ENCODE results near the gene NAGK. TPM values are rescaled to one million over a fixed set of nuclear protein-coding genes. Genes with fewer than 3 reads are reported as not detected.
A peak's percentile ranks its signal among the peaks of the same experiment; 100 is the strongest.
"Not testable (repeated sequence)": the region's sequence is repeated elsewhere in the genome, so short reads cannot be mapped to it uniquely, and the experiment has no call there.

The NAGK gene
- total RNA-seq, 2 donors from 2014 or later, result 56.4 to 58.5 TPM

GRCh38 chr2:71043531-71044407, 24.7 kb upstream of the NAGK start:
- no peak for DNase-seq (ENCODE audit: low spot score)
- Histone ChIP-seq H3K9me3 (no peaks in the 10 kb centered on the region), H3K4me3 (no peak overlapping the region), H3K27ac (no peak overlapping the region), H3K36me3 (no peaks in the 10 kb centered on the region), H3K4me1 (replicated peaks) (no peaks in the 10 kb centered on the region), H3K27me3 (replicated peaks; ENCODE audit: insufficient read depth) (no peaks in the 10 kb centered on the region)
- no peak for TF ChIP-seq POLR2AphosphoS5 (IDR thresholded peaks at IDR 0.05)
- no peak for TF ChIP-seq POLR2A (IDR thresholded peaks at IDR 0.05)
- intact Hi-C loops (cut with DNase I), result no loop called here
- WGBS, result 79% methylated on average over 32 of the region's 36 CpGs

DNA sequence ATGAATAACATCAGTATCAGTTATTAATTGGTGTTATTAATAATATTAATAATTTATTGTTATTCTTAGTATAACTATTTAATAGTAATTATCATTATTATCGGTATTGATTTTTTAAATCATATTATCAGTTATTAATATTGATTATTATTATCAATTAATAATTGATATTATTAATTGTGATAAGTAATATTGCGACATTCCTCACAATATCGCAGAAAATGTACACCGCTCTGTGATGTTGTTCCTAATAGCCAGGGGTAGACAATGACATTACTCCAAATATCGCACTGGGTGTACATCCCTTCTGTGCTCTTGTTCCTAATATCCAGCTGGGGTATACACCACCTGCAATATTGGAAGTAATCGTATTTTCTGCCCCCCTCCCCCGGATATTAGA, 23.3 kb upstream of the NAGK start:
- no peaks in the 10 kb centered on the region for H3K9me3 ChIP-seq
- H3K36me3 ChIP-seq, result no peaks in the 10 kb centered on the region
- 91% methylated on average over 7 of the region's 7 CpGs for WGBS
- no peaks in the 10 kb centered on the region for H3K4me1 ChIP-seq (replicated peaks)
- no peak for DNase-seq (ENCODE audit: low spot score)
- no peak overlapping the region for H3K27ac ChIP-seq
- no peak overlapping the region for H3K4me3 ChIP-seq
- TF ChIP-seq POLR2A (IDR thresholded peaks at IDR 0.05) (no peak), POLR2AphosphoS5 (IDR thresholded peaks at IDR 0.05) (no peak)
- TF ChIP-seq, protein P1, sequence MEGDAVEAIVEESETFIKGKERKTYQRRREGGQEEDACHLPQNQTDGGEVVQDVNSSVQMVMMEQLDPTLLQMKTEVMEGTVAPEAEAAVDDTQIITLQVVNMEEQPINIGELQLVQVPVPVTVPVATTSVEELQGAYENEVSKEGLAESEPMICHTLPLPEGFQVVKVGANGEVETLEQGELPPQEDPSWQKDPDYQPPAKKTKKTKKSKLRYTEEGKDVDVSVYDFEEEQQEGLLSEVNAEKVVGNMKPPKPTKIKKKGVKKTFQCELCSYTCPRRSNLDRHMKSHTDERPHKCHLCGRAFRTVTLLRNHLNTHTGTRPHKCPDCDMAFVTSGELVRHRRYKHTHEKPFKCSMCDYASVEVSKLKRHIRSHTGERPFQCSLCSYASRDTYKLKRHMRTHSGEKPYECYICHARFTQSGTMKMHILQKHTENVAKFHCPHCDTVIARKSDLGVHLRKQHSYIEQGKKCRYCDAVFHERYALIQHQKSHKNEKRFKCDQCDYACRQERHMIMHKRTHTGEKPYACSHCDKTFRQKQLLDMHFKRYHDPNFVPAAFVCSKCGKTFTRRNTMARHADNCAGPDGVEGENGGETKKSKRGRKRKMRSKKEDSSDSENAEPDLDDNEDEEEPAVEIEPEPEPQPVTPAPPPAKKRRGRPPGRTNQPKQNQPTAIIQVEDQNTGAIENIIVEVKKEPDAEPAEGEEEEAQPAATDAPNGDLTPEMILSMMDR (IDR thresholded peaks at IDR 0.05), result no peak
- intact Hi-C loops (cut with DNase I), result no loop called here
- no peaks in the 10 kb centered on the region for H3K27me3 ChIP-seq (replicated peaks; ENCODE audit: insufficient read depth)

- H3K27me3 ChIP-seq (replicated peaks; ENCODE audit: insufficient read depth), result no peaks in the 10 kb centered on the region
- H3K27ac ChIP-seq, result no peak overlapping the region
- 84% methylated on average over 23 of the region's 23 CpGs for WGBS
- no peaks in the 10 kb centered on the region for H3K36me3 ChIP-seq
- intact Hi-C loops (cut with DNase I), result no loop called here
- H3K4me1 ChIP-seq (replicated peaks), result no peaks in the 10 kb centered on the region
- no peak overlapping the region for H3K4me3 ChIP-seq
- H3K9me3 ChIP-seq, result no peaks in the 10 kb centered on the region
- DNase-seq (ENCODE audit: low spot score), result no peak
- TF ChIP-seq POLR2A (IDR thresholded peaks at IDR 0.05) (no peak), POLR2AphosphoS5 (IDR thresholded peaks at IDR 0.05) (no peak)
- TF ChIP-seq, protein P1 (IDR thresholded peaks at IDR 0.05), result no peak
Measured at GRCh38 chr2:71045865-71046548, 22.4 kb upstream of the NAGK start.

- Histone ChIP-seq H3K4me1 (replicated peaks) (no peaks in the 10 kb centered on the region), H3K4me3 (no peak overlapping the region), H3K9me3 (no peaks in the 10 kb centered on the region), H3K36me3 (no peaks in the 10 kb centered on the region), H3K27ac (no peak overlapping the region), H3K27me3 (replicated peaks; ENCODE audit: insufficient read depth) (no peaks in the 10 kb centered on the region)
- intact Hi-C loops (cut with DNase I), result no loop called here
- DNase-seq (ENCODE audit: low spot score), result no peak
- WGBS, result 66% methylated on average over 7 of the region's 7 CpGs
- TF ChIP-seq POLR2A (IDR thresholded peaks at IDR 0.05) (no peak), POLR2AphosphoS5 (IDR thresholded peaks at IDR 0.05) (no peak)
- TF ChIP-seq, protein P1 (IDR thresholded peaks at IDR 0.05), result no peak
Measured at GRCh38 chr2:71048096-71048495, 20.4 kb upstream of the NAGK start.

DNA sequence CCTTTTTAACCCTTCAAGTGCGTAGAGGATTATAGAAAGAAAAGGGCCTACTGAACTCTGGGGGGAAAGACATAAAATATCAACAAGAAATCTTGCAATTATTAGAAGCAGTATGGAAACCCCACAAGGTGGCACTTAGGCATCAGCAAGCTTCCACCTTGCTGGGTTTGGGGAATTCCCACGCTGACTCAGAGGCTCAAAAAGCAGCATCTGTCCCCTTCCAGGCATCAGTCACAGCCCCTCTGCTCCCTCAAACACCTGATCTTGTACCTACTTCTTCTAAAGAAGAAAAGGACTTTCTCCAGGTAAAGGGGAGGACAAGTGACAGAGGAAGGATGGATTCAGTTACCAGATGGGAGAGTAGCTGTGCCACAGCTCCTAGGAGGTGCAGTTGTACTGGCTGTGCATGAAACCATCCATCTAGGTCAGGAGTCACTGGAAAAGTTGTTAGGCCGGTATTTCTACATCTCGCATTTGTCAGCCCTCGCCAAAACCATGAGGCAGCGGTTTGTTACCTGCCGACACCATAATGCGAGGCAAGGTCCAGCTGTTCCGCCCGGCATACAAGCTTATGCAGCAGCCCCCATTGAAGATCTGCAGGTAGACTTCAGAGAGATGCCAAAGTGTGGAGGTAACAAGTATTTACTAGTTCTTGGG, 18.6 kb upstream of the NAGK start:
- DNase-seq (ENCODE audit: low spot score), result peak; percentile 49
- peak; percentile 25 for TF ChIP-seq POLR2AphosphoS5 (IDR thresholded peaks at IDR 0.05)
- TF ChIP-seq, protein P1 (IDR thresholded peaks at IDR 0.05), result peak in 1 of 4 experiments; percentile 39
- 60% methylated on average over 10 of the region's 10 CpGs for WGBS

DNA sequence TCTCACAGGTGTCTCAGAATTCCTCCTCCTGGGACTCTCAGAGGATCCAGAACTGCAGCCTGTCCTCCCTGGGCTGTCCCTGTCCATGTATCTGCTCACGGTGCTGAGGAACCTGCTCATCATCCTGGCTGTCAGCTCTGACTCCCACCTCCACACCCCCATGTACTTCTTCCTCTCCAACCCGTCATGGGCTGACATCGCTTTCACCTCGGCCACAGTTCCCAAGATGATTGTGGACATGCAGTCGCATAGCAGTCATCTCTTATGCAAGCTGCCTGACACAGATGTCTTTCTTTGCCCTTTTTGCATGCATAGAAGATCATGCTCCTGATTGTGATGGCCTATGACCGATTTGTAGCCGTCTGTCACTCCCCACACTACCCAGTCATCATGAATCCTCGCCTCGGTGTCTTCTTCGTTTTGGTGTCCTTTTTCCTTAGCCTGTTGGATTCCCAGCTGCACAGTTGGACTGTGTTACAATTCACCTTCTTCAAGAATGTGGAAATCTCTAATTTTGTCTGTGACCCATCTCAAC, 13.2 kb upstream of the NAGK start:
- H3K9me3 ChIP-seq; DNase-seq (ENCODE audit: low spot score); H3K27me3 ChIP-seq (replicated peaks; ENCODE audit: insufficient read depth); H3K4me3 ChIP-seq; intact Hi-C loops (cut with DNase I); H3K4me1 ChIP-seq (replicated peaks); H3K27ac ChIP-seq; H3K36me3 ChIP-seq: not testable (repeated sequence)
- 67% methylated on average over 10 of the region's 10 CpGs for WGBS

More for the DNA sequence above, 18.6 kb upstream of the NAGK start:
- H3K9me3 ChIP-seq; H3K36me3 ChIP-seq; H3K4me3 ChIP-seq; intact Hi-C loops (cut with DNase I); H3K27ac ChIP-seq; H3K4me1 ChIP-seq (replicated peaks); H3K27me3 ChIP-seq (replicated peaks; ENCODE audit: insufficient read depth): not testable (repeated sequence)

Measured in prostate gland (tissue), 2 donors.